GM21515 (cell line): ENCODE measurements around the gene CFAP107.
"Not testable (repeated sequence)": the region's sequence is repeated elsewhere in the genome, so short reads cannot be mapped to it uniquely, and the experiment has no call there.

Experiments
- ATAC-seq: cut with Tn5 transposase; IDR thresholded peaks from one replicate; pipeline ENCODE4 v1.9.1; 2021; ENCODE audit not compliant: unreplicated experiment

Gene CFAP107

DNA sequence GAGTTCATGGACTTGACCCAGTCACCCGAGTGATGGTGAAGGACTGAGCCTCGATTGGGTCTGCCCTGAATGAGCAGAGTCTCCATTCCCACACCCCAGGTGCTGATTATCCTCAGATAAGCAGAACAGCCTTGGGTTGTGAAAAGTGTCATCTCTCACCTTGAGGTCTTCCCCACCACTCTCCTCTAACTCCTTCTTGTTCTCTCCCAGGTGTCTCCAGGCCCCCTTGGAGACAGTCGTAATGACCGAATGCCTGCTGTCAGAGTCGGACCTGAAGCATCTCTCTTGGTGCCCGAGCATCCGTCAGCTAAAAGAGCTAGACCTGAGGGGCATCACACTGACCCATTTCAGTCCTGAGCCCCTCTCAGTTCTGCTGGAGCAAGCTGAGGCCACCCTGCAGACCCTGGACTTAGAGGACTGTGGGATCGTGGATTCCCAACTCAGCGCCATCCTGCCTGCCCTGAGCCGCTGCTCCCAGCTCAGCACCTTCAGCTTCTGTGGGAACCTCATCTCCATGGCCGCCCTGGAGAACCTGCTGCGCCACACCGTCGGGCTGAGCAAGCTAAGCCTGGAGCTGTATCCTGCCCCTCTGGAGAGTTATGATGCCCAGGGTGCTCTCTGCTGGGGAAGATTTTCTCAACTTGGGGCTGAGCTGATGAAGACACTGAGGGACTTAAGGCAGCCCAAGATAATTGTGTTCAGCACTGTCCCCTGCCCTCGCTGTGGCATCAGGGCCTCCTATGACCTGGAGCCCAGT lies 31.0 kb downstream of the CFAP107 start:
- no peak for ATAC-seq

DNA sequence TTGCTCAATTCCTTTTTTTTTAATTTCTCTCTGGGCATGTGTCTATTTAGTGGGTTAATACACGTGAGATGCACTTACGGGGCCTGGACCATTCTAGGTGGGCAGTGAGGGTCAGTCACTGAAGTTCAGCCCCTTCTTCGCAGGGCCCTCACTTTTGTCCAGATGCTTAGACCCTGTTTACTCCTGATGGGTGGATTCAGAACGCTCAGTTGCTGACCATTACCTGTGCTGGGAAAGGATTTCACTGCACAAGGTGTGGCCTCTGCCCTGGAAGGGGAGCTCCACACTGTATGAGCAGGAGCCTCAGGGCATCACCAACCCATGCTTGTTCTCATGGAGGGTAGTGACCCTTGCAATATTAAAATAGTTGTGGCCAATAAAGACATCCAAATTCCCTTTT lies 32.1 kb downstream of the CFAP107 start:
- no peak for ATAC-seq

DNA sequence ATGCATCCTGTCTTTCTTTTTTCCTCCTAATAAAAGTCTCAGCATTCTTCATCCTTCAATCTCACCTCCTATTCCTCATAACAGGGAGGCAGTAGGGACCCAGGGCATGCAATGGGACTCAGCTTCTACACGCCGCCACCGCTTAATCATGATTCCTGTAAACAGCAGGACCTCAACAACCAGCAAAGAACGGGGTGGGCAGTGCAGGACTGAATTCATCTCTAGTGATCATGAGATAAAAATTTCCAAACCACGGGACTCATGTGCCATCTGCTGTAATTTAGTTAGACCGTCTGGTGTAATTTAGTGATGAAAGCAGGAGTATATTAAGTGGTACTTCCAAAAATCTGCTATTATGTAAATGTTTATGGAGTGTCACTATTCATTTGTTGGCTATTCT lies 32.9 kb downstream of the CFAP107 start:
- no peak for ATAC-seq

DNA sequence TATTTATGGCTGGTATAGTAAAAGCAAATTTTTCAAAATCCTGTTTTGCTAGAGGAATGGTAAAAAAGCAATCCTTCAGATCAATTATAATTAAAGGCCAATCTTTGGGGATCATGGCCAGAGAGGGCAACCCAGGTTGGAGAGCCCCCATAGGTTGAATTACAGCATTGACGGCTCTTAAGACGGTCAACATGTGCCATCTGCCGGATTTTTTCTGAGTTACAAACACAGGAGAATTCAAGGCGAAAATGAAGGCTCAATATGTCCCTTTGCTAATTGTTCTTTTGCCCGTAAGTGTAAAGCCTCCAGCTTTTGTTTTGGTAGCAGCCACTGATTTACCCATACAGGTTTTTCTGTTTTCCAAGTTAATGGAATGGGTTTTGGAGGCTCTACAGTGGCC lies 35.5 kb downstream of the CFAP107 start:
- not testable (repeated sequence) for ATAC-seq

DNA sequence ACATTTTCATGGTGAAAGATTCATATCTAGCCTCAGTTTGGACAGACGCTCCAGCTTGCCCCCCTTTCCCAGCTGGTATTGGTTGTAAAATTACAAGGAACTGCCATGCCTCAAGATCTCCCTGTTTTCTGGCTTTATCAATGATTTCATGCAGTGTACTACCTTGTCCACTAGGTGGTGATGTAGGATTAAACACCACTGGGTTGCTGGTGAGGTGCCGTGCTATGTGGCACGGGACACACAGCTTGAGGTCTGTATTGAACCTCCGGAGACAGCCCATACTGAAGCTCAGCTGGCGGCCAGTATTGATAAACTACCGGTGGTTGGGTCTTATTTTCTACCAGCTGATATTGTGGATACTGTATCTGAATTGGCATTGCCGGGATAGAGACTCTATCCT lies 37.8 kb downstream of the CFAP107 start:
- not testable (repeated sequence) for ATAC-seq

DNA sequence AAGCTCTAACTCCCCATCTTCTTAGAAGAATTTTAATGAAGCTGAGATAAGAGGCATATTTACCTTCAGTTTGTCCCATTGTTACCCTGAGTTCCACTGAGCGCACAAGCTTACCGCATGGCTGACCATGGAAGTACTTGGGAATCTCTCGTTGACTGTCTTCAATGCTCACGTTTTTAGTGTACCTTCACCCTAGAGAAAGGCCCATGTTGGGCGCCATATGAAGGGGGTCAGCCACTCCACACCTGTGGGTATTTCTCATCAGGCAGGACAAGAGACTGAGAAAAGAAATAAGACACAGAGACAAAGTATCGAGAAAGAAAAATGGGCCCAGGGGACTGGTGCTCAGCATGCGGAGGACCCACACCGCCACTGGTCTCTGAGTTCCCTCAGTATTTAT lies 38.7 kb downstream of the CFAP107 start:
- ATAC-seq: not testable (repeated sequence)

DNA sequence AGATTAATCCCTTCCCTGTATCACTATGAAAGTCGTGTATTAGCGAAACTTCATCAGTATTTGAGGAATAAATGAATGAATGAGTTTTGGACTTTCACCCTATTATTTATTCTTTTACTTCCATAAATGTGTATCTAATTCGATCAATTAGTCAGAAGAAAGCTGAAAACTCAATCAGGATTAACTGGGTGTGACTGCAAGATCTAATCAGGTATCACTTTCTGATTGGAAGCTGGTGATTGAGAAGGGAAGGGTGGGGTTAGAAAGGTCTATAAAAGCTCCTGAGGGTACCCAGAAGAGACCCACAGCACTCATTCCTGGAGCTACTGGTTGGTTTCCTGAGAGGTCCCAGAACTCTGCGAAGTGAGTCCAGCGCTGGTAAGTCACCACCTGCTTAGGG lies 45.1 kb downstream of the CFAP107 start, which contains the start of gene PRAMEF1:
Gene PRAMEF1, plus strand, starts transcription at position 301 of the 400 bp plus-strand sequence. CDS start 1,831 bp downstream, outside the sequence.
- ATAC-seq: not testable (repeated sequence)

DNA sequence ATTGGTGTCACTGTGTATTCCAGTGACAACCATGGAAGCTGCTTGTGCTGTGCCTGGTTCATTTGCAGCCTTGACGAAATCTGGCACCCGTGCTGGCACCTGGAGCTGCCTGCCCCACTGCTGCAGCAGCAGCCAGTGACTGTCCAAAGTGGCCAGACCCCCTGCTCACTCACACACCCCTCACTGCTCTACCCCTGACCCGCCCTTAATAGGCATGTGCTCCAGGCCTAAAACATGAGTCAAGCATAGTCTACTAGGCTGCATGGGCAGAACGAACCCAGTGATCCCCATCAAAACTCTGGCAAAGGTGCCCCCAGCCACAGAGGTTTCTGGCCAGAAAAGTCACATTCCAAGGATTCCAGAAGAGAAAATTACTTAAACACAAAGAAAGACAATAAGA lies 52.9 kb downstream of the CFAP107 start:
- ATAC-seq: no peak

DNA sequence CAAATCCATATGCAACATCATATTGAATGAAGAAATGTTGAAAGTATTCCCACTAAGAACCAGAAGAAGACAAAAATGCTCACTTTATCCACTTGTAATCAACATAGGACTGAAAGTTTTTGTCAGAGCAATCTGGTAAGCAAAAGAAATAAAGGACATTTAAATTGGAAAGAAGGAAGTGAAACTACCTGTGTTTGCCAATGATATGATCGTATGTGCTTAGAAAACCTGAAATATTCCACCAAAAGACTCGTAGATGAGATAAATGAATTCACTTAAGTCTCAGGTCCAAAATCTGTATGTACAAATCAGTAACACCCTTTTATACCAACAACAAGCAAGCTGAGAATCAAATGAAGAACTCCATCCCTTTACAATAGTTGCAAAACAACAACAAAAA lies 53.7 kb downstream of the CFAP107 start:
- ATAC-seq: no peak

DNA sequence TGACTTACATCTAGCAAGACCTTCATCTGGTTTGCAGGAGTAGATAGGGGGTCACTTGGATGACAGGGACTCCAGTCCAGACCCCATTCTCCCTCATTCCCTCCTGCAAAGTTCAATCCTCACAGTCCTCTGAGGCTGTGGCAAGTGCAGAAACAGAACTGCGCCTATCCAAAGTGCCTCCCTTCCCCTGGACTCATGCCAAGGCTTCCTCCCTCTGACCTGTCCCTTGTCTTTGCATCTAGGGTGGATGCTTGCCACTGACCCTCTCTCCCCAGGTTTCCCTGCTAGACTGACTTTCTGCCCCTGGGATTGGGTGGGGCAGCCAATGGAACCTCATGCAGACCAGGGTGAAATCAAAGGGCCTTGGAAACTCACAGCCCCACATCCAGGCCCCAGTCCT lies 63.9 kb downstream of the CFAP107 start:
- no peak for ATAC-seq

DNA sequence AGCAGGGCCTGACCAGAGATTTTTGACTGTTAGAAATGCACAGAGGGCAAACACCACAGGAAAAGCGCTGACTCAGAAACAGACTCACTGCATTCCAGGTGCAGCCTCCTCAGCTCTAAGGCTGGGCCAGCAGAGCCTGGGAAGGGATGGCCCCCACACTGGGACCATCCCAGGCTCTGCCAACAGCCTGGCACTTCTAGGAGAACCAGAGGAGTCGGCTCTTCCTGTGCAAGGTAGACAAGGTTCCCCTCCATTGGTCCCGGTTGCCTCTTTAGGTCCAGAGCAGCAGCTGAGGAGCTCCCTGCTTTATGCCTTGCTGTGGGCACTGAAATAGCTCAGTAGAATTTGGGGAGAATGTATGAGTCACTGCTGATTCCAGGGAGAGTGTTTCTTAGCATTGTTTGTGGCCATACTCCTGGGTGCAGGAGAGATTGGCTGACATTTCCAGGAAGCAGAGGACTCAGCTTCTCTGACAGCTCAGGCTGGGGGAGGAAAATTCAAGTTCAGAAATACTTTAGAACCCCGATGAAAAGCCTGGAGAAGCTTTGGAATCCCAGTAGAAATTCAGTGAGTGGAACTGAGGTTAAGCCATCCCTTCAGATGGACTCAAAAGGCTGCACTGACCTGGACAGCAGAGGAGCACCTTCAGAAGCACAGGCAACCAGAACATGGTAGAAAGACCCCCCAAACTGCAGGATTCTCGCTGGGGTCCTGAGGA lies 64.8 kb downstream of the CFAP107 start:
- no peak for ATAC-seq

DNA sequence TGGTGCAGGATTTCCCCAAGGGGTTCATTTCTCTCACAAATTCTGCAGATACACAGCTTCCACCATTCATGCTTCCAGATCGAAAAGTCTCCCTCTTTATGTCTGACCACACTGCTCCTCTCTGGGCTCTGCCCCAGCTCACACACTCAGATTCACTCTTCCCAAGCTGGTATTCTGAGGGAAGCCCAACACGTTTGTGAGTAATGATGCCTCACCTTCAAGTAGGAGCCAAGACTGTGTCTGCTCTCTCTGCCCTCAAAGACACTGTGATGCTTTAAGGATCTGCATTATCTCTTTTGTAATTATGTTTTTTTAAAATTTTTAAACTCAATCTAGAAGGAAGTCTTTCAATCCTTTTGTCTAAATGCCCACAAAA lies 65.4 kb downstream of the CFAP107 start:
- no peak for ATAC-seq
